ENCODE data around the gene MBD3.
"Not testable (repeated sequence)": the region's sequence is repeated elsewhere in the genome, so short reads cannot be mapped to it uniquely, and the experiment has no call there.

Gene MBD3

GRCh38 chr19:1538978-1539377 lies 53.7 kb downstream of the MBD3 start:
- DNase-seq (ENCODE audit: low spot score) = no peak

- DNase-seq (ENCODE audit: low spot score) = not testable (repeated sequence)
Observed at GRCh38 chr19:1535699-1536098, 57.0 kb downstream of the MBD3 start.

- DNase-seq (ENCODE audit: low spot score) = no peak
Observed at GRCh38 chr19:1534972-1535371, 57.7 kb downstream of the MBD3 start.

GRCh38 chr19:1533510-1534150 lies 59.0 kb downstream of the MBD3 start:
- DNase-seq (ENCODE audit: low spot score) = no peak

- DNase-seq (ENCODE audit: low spot score) = no peak
Observed at GRCh38 chr19:1532003-1532402, 60.7 kb downstream of the MBD3 start.

GRCh38 chr19:1531587-1531986 lies 61.1 kb downstream of the MBD3 start:
- no peak for DNase-seq (ENCODE audit: low spot score)

GRCh38 chr19:1530856-1531255 lies 61.8 kb downstream of the MBD3 start:
- not testable (repeated sequence) for DNase-seq (ENCODE audit: low spot score)

- no peak for DNase-seq (ENCODE audit: low spot score)
Observed at GRCh38 chr19:1529430-1529816, 63.2 kb downstream of the MBD3 start.

GRCh38 chr19:1528596-1529429 lies 63.9 kb downstream of the MBD3 start:
- no peak for DNase-seq (ENCODE audit: low spot score)

GRCh38 chr19:1527650-1528309 lies 64.9 kb downstream of the MBD3 start:
- no peak for DNase-seq (ENCODE audit: low spot score)

- no peak for DNase-seq (ENCODE audit: low spot score)
Observed at GRCh38 chr19:1526979-1527649, 65.6 kb downstream of the MBD3 start.

- no peak for DNase-seq (ENCODE audit: low spot score)
Observed at GRCh38 chr19:1526066-1526778, 66.4 kb downstream of the MBD3 start.

- no peak for DNase-seq (ENCODE audit: low spot score)
Observed at GRCh38 chr19:1525343-1525742, 67.3 kb downstream of the MBD3 start.

GRCh38 chr19:1524972-1525325 lies 67.7 kb downstream of the MBD3 start:
- DNase-seq (ENCODE audit: low spot score) = no peak

- DNase-seq (ENCODE audit: low spot score) = no peak
Observed at GRCh38 chr19:1524287-1524971, 68.2 kb downstream of the MBD3 start.
